ENCODE measurements around the gene AK5. TPM values are rescaled to one million over a fixed set of nuclear protein-coding genes. Genes with fewer than 3 reads are reported as not detected.

Gene AK5
- total RNA-seq, 4 donors from 2014 or later: 16.7 to 21.3 (median 20.0) TPM

GRCh38 chr1:77557053-77557452 is 275.2 kb downstream of the AK5 start:
- Histone ChIP-seq H3K27ac (no peak overlapping the region), H3K4me3 (no peak overlapping the region), H3K36me3 (peaks cover 0 to 45% (median 0%) of the 10 kb centered on the region in 3 donors), H3K4me1 (no peaks in the 10 kb centered on the region), H3K27me3 (no peaks in the 10 kb centered on the region), H3K9me3 (no peaks in the 10 kb centered on the region)
- DNase-seq (ENCODE audit: low spot score in 2 of 2): no peak
- 90 to 92% methylated on average over 4 of the region's 4 CpGs for WGBS, 2 donors
- TF ChIP-seq EP300 (IDR thresholded peaks at IDR 0.05) (no peak), POLR2A (IDR thresholded peaks at IDR 0.05) (no peak)
- TF ChIP-seq, protein P1, sequence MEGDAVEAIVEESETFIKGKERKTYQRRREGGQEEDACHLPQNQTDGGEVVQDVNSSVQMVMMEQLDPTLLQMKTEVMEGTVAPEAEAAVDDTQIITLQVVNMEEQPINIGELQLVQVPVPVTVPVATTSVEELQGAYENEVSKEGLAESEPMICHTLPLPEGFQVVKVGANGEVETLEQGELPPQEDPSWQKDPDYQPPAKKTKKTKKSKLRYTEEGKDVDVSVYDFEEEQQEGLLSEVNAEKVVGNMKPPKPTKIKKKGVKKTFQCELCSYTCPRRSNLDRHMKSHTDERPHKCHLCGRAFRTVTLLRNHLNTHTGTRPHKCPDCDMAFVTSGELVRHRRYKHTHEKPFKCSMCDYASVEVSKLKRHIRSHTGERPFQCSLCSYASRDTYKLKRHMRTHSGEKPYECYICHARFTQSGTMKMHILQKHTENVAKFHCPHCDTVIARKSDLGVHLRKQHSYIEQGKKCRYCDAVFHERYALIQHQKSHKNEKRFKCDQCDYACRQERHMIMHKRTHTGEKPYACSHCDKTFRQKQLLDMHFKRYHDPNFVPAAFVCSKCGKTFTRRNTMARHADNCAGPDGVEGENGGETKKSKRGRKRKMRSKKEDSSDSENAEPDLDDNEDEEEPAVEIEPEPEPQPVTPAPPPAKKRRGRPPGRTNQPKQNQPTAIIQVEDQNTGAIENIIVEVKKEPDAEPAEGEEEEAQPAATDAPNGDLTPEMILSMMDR (IDR thresholded peaks at IDR 0.05): no peak

GRCh38 chr1:77558591-77559164 is 276.9 kb downstream of the AK5 start:
- no peak overlapping the region for H3K4me3 ChIP-seq
- no peaks in the 10 kb centered on the region for H3K9me3 ChIP-seq
- no peaks in the 10 kb centered on the region for H3K4me1 ChIP-seq
- no peak for DNase-seq (ENCODE audit: low spot score in 2 of 2)
- H3K36me3 ChIP-seq: peaks cover 0 to 47% (median 0%) of the 10 kb centered on the region in 3 donors
- no peaks in the 10 kb centered on the region for H3K27me3 ChIP-seq
- WGBS, 2 donors: 94 to 95% methylated on average over 5 of the region's 5 CpGs
- TF ChIP-seq, protein P1 (IDR thresholded peaks at IDR 0.05): no peak
- TF ChIP-seq POLR2A (IDR thresholded peaks at IDR 0.05) (no peak), EP300 (IDR thresholded peaks at IDR 0.05) (no peak)
- H3K27ac ChIP-seq: no peak overlapping the region

DNA sequence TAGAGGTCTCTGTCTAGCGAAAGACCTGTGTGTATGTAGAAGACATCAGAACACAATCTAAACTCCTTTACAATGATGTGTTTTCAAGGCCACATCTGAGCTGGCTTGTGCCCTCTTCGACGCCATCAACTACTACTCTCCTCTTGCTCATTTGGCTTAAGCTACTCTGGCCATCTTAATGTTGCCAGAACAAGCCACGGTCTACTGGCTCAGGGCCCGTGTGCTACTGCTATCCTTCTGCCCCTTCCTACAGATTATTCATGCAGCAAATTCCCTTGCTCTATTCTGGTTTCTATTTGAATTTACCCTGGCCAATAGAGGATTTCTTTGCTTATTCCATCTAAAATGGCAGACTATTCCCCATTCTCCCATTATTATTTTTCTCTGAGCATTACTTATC is 278.9 kb downstream of the AK5 start:
- no peak overlapping the region for H3K4me3 ChIP-seq
- TF ChIP-seq EP300 (IDR thresholded peaks at IDR 0.05) (no peak), POLR2A (IDR thresholded peaks at IDR 0.05) (no peak)
- TF ChIP-seq, protein P1 (IDR thresholded peaks at IDR 0.05): no peak
- H3K27ac ChIP-seq: no peak overlapping the region
- no peak for DNase-seq (ENCODE audit: low spot score in 2 of 2)
- no peaks in the 10 kb centered on the region for H3K4me1 ChIP-seq
- no peaks in the 10 kb centered on the region for H3K9me3 ChIP-seq
- WGBS, 2 donors: 93 to 96% methylated on average over 5 of the region's 5 CpGs
- peaks cover 0 to 62% (median 0%) of the 10 kb centered on the region in 3 donors for H3K36me3 ChIP-seq
- no peaks in the 10 kb centered on the region for H3K27me3 ChIP-seq

- Histone ChIP-seq H3K9me3 (no peaks in the 10 kb centered on the region), H3K36me3 (peaks cover 3 to 74% (median 3%) of the 10 kb centered on the region in 3 donors), H3K27ac (no peak overlapping the region), H3K4me3 (no peak overlapping the region), H3K27me3 (no peaks in the 10 kb centered on the region), H3K4me1 (no peaks in the 10 kb centered on the region)
- TF ChIP-seq, protein P1 (IDR thresholded peaks at IDR 0.05): no peak
- TF ChIP-seq POLR2A (IDR thresholded peaks at IDR 0.05): no peak
- no peak for TF ChIP-seq EP300 (IDR thresholded peaks at IDR 0.05)
- 88 to 92% methylated on average over 3 of the region's 3 CpGs for WGBS, 2 donors
- no peak for DNase-seq (ENCODE audit: low spot score in 2 of 2)
These were observed 280.9 kb downstream of the AK5 start for GRCh38 chr1:77562596-77563150.

DNA sequence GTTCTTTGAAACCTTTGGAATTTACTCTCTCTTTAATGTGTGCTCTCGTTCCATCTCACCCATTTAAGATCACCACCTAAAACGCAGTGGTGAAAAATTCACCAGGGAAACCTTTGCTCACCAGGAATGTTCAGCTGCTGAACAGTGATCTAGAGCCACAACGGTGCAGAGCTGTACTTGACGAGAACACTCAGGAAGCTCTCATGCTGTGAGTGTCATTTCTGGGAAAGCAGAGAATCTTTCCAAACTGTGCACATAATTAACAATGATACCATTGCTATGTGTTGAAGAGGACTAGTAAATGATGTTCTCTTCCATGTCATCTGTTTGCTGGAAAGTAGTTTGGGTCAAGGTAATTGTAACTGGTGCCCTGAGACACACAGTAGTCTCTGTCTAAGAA is 283.5 kb downstream of the AK5 start:
- no peak overlapping the region for H3K4me3 ChIP-seq
- no peaks in the 10 kb centered on the region for H3K4me1 ChIP-seq
- peaks cover 3 to 68% (median 5%) of the 10 kb centered on the region in 3 donors for H3K36me3 ChIP-seq
- no peaks in the 10 kb centered on the region for H3K9me3 ChIP-seq
- TF ChIP-seq EP300 (IDR thresholded peaks at IDR 0.05) (no peak), POLR2A (IDR thresholded peaks at IDR 0.05) (no peak)
- TF ChIP-seq, protein P1 (IDR thresholded peaks at IDR 0.05): no peak
- no peaks in the 10 kb centered on the region for H3K27me3 ChIP-seq
- DNase-seq (ENCODE audit: low spot score in 2 of 2): no peak
- H3K27ac ChIP-seq: no peak overlapping the region
- 84 to 93% methylated on average over 4 of the region's 4 CpGs for WGBS, 2 donors

All from tibial nerve (tissue), 4 donors.